ENCODE measurements around the gene NAALADL2.
"Not testable (repeated sequence)": the region's sequence is repeated elsewhere in the genome, so short reads cannot be mapped to it uniquely, and the experiment has no call there.

The NAALADL2 gene

GRCh38 chr3:175215833-175216232 lies 356.7 kb downstream of the NAALADL2 start:
- no peak for DNase-seq

GRCh38 chr3:175222356-175222755 lies 363.2 kb downstream of the NAALADL2 start:
- no peak for DNase-seq

- no peak for DNase-seq
Measured at GRCh38 chr3:175224051-175224450, 364.9 kb downstream of the NAALADL2 start.

GRCh38 chr3:175226444-175226843 lies 367.3 kb downstream of the NAALADL2 start:
- DNase-seq = no peak

- DNase-seq = no peak
Measured at GRCh38 chr3:175227126-175227525, 368.0 kb downstream of the NAALADL2 start.

GRCh38 chr3:175233957-175234940 lies 375.1 kb downstream of the NAALADL2 start:
- DNase-seq = no peak

GRCh38 chr3:175238801-175239200 lies 379.7 kb downstream of the NAALADL2 start:
- no peak for DNase-seq

GRCh38 chr3:175240921-175241320 lies 381.8 kb downstream of the NAALADL2 start:
- DNase-seq = no peak

- no peak for DNase-seq
Measured at GRCh38 chr3:175242243-175242642, 383.1 kb downstream of the NAALADL2 start.

GRCh38 chr3:175246234-175246633 lies 387.1 kb downstream of the NAALADL2 start:
- DNase-seq = no peak

GRCh38 chr3:175246766-175247165 lies 387.6 kb downstream of the NAALADL2 start:
- DNase-seq = no peak

GRCh38 chr3:175247629-175248028 lies 388.5 kb downstream of the NAALADL2 start:
- DNase-seq = no peak

- DNase-seq = no peak
Measured at GRCh38 chr3:175248832-175249231, 389.7 kb downstream of the NAALADL2 start.

GRCh38 chr3:175255698-175256097 lies 396.6 kb downstream of the NAALADL2 start:
- DNase-seq = no peak

GRCh38 chr3:175257123-175257522 lies 398.0 kb downstream of the NAALADL2 start:
- no peak for DNase-seq

- no peak for DNase-seq
Measured at GRCh38 chr3:175258763-175259162, 399.6 kb downstream of the NAALADL2 start.

GRCh38 chr3:175260145-175260794 lies 401.1 kb downstream of the NAALADL2 start:
- DNase-seq = no peak

- DNase-seq = no peak
Measured at GRCh38 chr3:175266478-175266877, 407.3 kb downstream of the NAALADL2 start.

GRCh38 chr3:175267121-175267531 lies 408.0 kb downstream of the NAALADL2 start:
- DNase-seq = no peak

GRCh38 chr3:175267561-175267960 lies 408.4 kb downstream of the NAALADL2 start:
- no peak for DNase-seq

- DNase-seq = no peak
Measured at GRCh38 chr3:175269394-175269793, 410.3 kb downstream of the NAALADL2 start.

GRCh38 chr3:175270198-175270837 lies 411.2 kb downstream of the NAALADL2 start:
- DNase-seq = no peak

GRCh38 chr3:175270866-175271265 lies 411.7 kb downstream of the NAALADL2 start:
- no peak for DNase-seq

GRCh38 chr3:175271465-175271864 lies 412.3 kb downstream of the NAALADL2 start:
- not testable (repeated sequence) for DNase-seq

Data from NCI-H524 treated with DMSO at 0.1 percent for 48 hours (cell line).